Lower leg skin (tissue), 3 donors: ENCODE data around the gene TNS3.

ENCODE experiments used
- CTCF ChIP-seq, 3 donors: fragments of 450-650 bp; IDR thresholded peaks; one replicate each; pipeline ENCODE4 v1.5.1; 2016; ENCODE audit warnings: antibody characterized with exemption in 3 of 3, mild to moderate bottlenecking in 3 of 3, moderate library complexity in 2 of 3
- POLR2A ChIP-seq, 2 donors: fragments of 450-650 bp; IDR thresholded peaks; one replicate each; pipeline ENCODE4 v1.6.1; 2016 to 2017; ENCODE audit warnings: antibody characterized with exemption in 2 of 2, mild to moderate bottlenecking in 1 of 2, moderate library complexity in 1 of 2

- TF ChIP-seq CTCF (IDR thresholded peaks at IDR 0.05) (no peak), POLR2A (IDR thresholded peaks at IDR 0.05) (no peak)
Measured at GRCh38 chr7:47380325-47381133, 201.4 kb downstream of the TNS3 start.
